ENCODE data around the gene SPATA45.
"Not testable (repeated sequence)": the region's sequence is repeated elsewhere in the genome, so short reads cannot be mapped to it uniquely, and the experiment has no call there.

- TF ChIP-seq CTCF (conservative IDR thresholded peaks at IDR 0.05; ENCODE audit: low read depth, low read length); EZH2phosphoT487 (IDR thresholded peaks at IDR 0.05; ENCODE audit: borderline replicate concordance, low read length); EZH2 (IDR thresholded peaks at IDR 0.05; ENCODE audit: low read length, unreplicated experiment): not testable (repeated sequence)
These were observed 2.9 kb downstream of the SPATA45 start for GRCh38 chr1:212844521-212844920.
